RWPE1 (cell line): Measurements from ENCODE around the gene DAPK2.

ENCODE experiments used
- CTCF ChIA-PET: fragments of 350-600 bp; sonication (Branson Sonifier 250); formaldehyde crosslinking; extraction: SDS; loops from one replicate; lab custom pipeline; 2021; lab: Yijun Ruan, JAX
- POLR2A ChIA-PET: fragments of 400-600 bp; formaldehyde crosslinking; extraction: SDS; loops from one replicate; lab custom pipeline; 2020; ENCODE audit warnings: antibody characterized with exemption; ENCODE audit not compliant: low non-redundant PET; lab: Yijun Ruan, JAX
- DNase-seq: peaks from one replicate; pipeline ENCODE4 v3.0.0; 2012; ENCODE audit warnings: low spot score
- H3K27ac ChIP-seq: fragments of 450-650 bp; 2 replicates; pipeline ENCODE4 v1.5.1; 2017
- TF ChIP-seq, protein P1 (sequence below): fragments of 450-650 bp; conservative IDR thresholded peaks from 2 replicates; pipeline ENCODE4 v1.5.1; 2017; ENCODE audit warnings: low read depth, mild to moderate bottlenecking

The DAPK2 gene

DNA sequence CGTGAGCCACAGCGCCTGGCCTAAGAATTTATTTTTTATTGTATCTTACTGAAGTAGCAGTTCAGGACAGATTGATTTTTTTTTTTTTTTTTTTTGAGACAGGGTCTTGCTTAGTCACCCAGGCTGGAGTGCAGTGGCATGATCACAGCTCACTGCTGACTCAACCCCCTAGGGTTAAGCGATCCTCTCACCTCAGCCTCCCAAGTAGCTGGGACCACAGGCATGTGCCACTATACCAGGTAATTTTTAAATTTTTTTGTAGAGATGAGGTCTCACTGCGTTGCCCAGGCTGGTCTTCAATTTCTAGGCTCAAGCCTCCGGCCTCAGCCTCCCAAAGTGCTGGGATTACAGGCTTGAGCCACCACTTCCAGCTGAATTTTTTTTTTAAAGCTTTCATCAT is 112.8 kb downstream of the DAPK2 start:
- DNase-seq = no peak

DNA sequence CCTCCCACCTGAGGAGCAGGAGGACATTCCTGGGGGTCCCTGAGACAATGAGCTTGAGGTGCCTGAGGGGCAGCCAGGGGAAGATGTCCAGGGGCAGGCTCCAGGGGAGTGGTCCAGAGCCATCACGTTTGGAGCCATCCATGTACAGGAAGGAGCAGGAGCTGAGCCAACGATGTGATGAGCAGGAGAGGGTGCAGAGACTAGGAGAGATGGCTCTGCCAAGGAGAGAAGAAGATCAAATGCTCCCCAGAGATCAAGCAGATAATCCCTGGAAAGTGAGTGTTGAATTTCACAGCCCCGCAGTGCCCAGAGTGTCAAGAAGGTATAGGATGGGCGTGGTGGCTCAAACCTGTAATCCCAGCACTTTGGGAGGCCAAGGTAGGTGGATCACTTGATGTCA is 114.7 kb downstream of the DAPK2 start:
- CTCF ChIA-PET = interaction anchor here (0.6 to 1.1 kb wide), 3 partner anchors 14 to 134 kb away, joined by 3 to 5 read pairs (median 3); partner anchors contain the start of gene DAPK2

More for the DNA sequence above, 112.8 kb downstream of the DAPK2 start:
- TF ChIP-seq, protein P1, sequence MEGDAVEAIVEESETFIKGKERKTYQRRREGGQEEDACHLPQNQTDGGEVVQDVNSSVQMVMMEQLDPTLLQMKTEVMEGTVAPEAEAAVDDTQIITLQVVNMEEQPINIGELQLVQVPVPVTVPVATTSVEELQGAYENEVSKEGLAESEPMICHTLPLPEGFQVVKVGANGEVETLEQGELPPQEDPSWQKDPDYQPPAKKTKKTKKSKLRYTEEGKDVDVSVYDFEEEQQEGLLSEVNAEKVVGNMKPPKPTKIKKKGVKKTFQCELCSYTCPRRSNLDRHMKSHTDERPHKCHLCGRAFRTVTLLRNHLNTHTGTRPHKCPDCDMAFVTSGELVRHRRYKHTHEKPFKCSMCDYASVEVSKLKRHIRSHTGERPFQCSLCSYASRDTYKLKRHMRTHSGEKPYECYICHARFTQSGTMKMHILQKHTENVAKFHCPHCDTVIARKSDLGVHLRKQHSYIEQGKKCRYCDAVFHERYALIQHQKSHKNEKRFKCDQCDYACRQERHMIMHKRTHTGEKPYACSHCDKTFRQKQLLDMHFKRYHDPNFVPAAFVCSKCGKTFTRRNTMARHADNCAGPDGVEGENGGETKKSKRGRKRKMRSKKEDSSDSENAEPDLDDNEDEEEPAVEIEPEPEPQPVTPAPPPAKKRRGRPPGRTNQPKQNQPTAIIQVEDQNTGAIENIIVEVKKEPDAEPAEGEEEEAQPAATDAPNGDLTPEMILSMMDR = no peak
- no peak overlapping the region for H3K27ac ChIP-seq
- POLR2A ChIA-PET = no interaction called here
- CTCF ChIA-PET = no interaction called here

DNA sequence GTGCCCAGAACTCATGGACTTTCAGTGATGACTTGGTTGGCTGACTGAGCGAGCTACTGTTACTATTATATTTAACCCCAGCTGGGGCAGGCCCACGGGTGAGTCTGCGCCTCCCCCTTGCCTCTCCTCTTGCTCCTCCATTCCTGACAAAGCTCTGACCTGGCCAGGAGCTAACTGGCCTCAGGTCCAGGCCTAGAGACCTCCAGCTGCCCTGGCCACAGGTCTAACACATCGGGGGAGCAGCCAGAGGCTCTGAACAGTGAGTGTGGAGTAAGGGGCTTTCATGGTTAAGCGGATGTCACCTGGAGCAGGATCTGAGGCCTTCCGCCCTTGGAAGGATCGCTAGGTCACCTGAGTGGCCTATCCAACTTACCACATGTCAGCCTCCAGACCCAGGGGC is 116.3 kb downstream of the DAPK2 start:
- CTCF ChIA-PET = no interaction called here
- TF ChIP-seq, protein P1 = no peak

More for the DNA sequence above, 114.7 kb downstream of the DAPK2 start:
- POLR2A ChIA-PET = no interaction called here
- H3K27ac ChIP-seq = no peak overlapping the region
- no peak for DNase-seq
- TF ChIP-seq, protein P1 = no peak

DNA sequence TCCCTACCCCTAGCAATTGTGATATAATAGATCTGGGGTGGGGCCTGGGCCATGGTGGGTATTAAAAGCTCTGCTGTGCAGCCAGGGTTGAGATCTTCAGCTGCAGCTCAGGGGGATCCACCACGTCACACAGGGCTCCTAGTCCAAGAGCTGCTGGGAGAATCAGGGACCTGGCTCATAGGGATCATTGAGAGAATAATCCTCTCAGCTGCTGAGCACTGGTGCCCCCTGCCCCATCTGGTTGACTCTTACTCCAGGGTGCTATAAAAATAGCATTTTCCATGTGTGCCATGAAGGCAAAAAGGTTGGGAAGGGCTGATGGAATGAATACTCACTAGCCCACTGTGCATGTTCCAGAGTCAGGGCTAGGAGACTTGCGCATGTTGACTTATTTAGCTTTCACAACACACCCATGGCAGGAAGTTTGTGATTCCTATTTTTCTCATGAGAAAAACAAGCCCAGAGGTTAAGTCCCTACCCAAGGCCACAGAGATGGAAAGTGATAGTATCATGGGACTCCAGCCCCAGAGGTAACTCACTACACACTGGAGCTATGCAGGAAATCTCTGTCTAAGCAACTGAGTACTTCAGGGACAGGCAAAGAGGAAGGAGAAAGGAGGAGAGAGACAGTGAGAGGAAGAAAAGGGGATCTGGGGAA is 118.0 kb downstream of the DAPK2 start:
- POLR2A ChIA-PET = no interaction called here
- H3K27ac ChIP-seq = no peak overlapping the region
- TF ChIP-seq, protein P1 = no peak
- CTCF ChIA-PET = interaction anchor here (0.5 to 0.6 kb wide), 2 partner anchors 76 to 109 kb away, joined by 3 to 4 read pairs; no protein-coding TSS in a partner anchor
- DNase-seq = no peak

More for the DNA sequence above, 116.3 kb downstream of the DAPK2 start:
- POLR2A ChIA-PET = no interaction called here
- H3K27ac ChIP-seq = no peak overlapping the region
- DNase-seq = no peak

DNA sequence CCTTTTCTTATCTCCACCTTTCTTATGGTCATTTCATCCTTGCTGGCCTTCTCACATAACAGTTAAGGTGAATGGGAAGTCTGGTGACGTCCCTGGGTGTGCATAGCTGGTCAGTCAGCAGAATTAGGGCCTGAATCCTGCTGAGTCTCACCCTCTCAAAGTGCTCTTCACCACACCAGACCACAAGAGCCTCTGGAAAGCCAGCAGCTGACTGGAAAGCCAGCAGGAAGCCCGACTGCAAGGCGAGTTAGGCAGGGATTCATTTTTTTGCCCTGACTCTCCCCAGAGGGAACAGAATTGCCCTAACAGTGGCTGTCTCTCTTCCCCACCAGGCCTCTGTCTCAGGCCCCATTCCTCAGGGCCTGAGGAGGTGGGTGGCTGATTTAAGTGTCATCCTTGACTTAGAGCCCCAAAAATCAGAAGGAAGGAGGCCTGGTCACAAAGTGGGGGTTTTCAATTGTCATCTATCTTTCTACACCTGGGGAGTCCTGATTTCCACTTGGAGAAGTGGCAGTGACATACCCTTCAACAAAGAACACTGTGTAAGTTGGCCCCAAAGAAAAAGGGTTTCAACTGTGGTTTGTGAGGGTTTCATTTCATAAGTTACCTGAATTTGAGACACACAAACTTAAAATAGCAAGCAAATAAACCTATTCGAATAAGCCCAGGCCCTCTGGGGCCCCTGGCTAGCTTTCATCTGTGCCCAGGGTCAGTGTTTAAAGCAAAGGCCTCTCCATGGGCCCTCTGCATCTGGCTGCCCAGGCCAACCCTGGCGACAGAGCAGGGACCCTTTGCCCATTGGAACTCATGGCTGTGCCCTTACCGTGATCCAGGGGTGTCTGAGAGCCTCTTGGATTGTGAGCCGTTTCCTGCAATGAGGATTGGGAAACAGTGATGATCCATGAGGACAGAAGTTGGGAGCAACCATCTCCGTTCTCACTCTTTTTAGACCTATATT is 122.0 kb downstream of the DAPK2 start:
- no peak overlapping the region for H3K27ac ChIP-seq
- ChIA-PET POLR2A (no interaction called here), CTCF (interaction anchor here (0.6 to 1.4 kb wide), 3 partner anchors 10 to 346 kb away, joined by 3 to 4 read pairs (median 4); no protein-coding TSS in a partner anchor)
- no peak for DNase-seq
- TF ChIP-seq, protein P1 = no peak

DNA sequence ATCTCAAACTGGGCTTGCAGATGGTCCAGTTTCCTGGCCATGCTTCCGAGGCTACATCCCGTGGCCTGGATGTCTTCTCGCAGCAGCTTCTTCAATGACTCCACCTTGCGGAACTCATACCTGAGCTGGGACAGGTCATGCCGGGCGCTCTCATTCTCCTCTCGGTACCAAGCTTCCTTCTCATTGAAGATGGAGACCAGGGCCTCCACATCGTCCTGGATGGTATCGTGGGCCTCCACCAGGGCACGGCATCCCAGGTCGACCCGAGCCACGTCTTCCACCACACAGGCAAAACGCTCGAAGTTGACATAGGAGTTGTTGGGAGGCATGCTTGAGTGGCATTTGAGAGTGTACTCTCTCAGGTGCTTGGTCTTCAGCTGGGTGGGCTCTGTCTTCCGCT is 123.4 kb downstream of the DAPK2 start:
- ChIA-PET CTCF (no interaction called here), POLR2A (no interaction called here)
- no peak overlapping the region for H3K27ac ChIP-seq
- TF ChIP-seq, protein P1 = no peak
- DNase-seq = no peak
